ENCODE results near the gene SPO11.

Gene SPO11

GRCh38 chr20:57329608-57330221, at the start of gene SPO11:
Gene SPO11 (plus strand): TSS chr20:57329803. CDS start chr20:57329868, 65 bp downstream.
- DNase-seq, result no peak

- DNase-seq, result no peak
Measured at GRCh38 chr20:57280221-57280620, 49.4 kb upstream of the SPO11 start.

GRCh38 chr20:57281900-57282299, 47.7 kb upstream of the SPO11 start:
- no peak for DNase-seq

- peak; percentile 3 for DNase-seq
Measured at GRCh38 chr20:57282670-57283361, 46.8 kb upstream of the SPO11 start.

GRCh38 chr20:57283860-57284259, 45.7 kb upstream of the SPO11 start:
- DNase-seq, result peak; percentile 78

GRCh38 chr20:57287007-57287880, 42.4 kb upstream of the SPO11 start:
- DNase-seq, result peak; percentile 67

- DNase-seq, result no peak
Measured at GRCh38 chr20:57287901-57288300, 41.7 kb upstream of the SPO11 start.

GRCh38 chr20:57288651-57289277, 40.8 kb upstream of the SPO11 start:
- DNase-seq, result peak; percentile 35

GRCh38 chr20:57289391-57290177, 40.0 kb upstream of the SPO11 start:
- peak; percentile 5 for DNase-seq

- DNase-seq, result no peak
Measured at GRCh38 chr20:57290178-57290484, 39.5 kb upstream of the SPO11 start.

GRCh38 chr20:57291003-57291402, 38.6 kb upstream of the SPO11 start:
- no peak for DNase-seq

- no peak for DNase-seq
Measured at GRCh38 chr20:57291694-57292093, 37.9 kb upstream of the SPO11 start.

- no peak for DNase-seq
Measured at GRCh38 chr20:57292611-57293010, 37.0 kb upstream of the SPO11 start.

- DNase-seq, result no peak
Measured at GRCh38 chr20:57293995-57294394, 35.6 kb upstream of the SPO11 start.

- peak; percentile 10 for DNase-seq
Measured at GRCh38 chr20:57294550-57294949, 35.1 kb upstream of the SPO11 start.

GRCh38 chr20:57298457-57298856, 31.1 kb upstream of the SPO11 start:
- no peak for DNase-seq

GRCh38 chr20:57301026-57301425, 28.6 kb upstream of the SPO11 start:
- DNase-seq, result no peak

- no peak for DNase-seq
Measured at GRCh38 chr20:57306747-57307146, 22.9 kb upstream of the SPO11 start.

- DNase-seq, result no peak
Measured at GRCh38 chr20:57308451-57309271, 20.9 kb upstream of the SPO11 start.

- DNase-seq, result no peak
Measured at GRCh38 chr20:57309544-57310115, 20.0 kb upstream of the SPO11 start.

- DNase-seq, result no peak
Measured at GRCh38 chr20:57310821-57311514, 18.6 kb upstream of the SPO11 start.

Measured in kidney glomerular epithelial cell (primary cell).